Measurements from ENCODE around the gene TMEM258.

- peak; percentile 38 for TF ChIP-seq POLR2AphosphoS5 (IDR thresholded peaks at IDR 0.05; ENCODE audit: insufficient read depth, low read depth, low read length)
- TF ChIP-seq CTCF (IDR thresholded peaks at IDR 0.05; ENCODE audit: extremely low read depth in 1 of 2, insufficient read depth in 1 of 2, low read depth in 1 of 2, low read length in 2 of 2) = peak; percentile 55 to 71
- no peak for TF ChIP-seq MYC (IDR thresholded peaks at IDR 0.05; ENCODE audit: low read depth, low read length)
- no peak for TF ChIP-seq MAX (IDR thresholded peaks at IDR 0.05; ENCODE audit: insufficient read depth, insufficient read length)
These were observed 36.4 kb upstream of the TMEM258 start for GRCh38 chr11:61828629-61829407.
